GM21786 (cell line): Measurements from ENCODE around the gene DGKD.

Experiments
- ATAC-seq: cut with Tn5 transposase; IDR thresholded peaks from one replicate; pipeline ENCODE4 v1.9.1; 2021; ENCODE audit not compliant: unreplicated experiment

The DGKD gene

DNA sequence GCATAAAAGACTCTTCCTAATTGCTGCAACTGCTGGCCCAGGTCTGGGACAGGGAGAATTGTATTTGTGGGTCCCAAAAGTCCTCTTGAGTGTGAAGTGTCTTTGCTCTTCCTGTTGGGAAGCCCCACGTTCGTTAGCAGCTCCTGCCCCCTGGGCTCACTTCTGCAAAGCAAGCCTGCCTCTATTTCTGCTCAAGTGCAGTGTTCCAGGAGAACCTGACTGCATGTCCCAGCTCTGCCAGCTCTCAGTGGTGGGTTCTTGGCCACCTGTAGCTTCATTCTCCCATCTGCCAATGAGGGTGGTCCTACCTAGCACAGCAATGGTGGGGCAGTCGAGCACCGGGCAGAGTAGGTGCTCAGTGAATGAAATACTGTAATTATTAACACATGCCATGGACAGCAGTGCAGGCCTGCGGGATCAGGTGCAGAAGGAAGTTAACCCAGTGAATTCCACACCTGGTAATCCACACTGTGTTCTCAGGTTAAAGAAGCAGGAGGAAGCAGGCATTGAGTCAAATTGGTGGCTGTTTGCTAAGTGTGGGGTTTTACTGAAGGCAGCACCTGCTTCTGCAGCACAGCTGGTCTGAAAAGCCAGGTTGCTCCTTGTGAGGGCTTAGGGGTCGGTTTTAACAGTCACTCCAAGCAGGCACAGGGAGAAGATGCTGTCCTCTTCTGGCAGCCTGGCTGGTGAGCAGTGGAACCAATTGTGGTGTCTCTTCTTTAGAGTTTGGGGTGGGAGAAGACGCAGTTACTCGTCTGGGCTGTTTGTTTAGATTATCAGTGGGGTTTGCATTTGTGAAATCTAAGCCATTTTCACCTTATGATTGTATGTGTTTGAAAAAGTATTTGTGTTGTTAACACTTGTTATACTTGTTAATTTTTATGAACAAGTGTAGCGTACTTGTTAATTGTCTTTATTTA, 54.3 kb downstream of the DGKD start:
- no peak for ATAC-seq

DNA sequence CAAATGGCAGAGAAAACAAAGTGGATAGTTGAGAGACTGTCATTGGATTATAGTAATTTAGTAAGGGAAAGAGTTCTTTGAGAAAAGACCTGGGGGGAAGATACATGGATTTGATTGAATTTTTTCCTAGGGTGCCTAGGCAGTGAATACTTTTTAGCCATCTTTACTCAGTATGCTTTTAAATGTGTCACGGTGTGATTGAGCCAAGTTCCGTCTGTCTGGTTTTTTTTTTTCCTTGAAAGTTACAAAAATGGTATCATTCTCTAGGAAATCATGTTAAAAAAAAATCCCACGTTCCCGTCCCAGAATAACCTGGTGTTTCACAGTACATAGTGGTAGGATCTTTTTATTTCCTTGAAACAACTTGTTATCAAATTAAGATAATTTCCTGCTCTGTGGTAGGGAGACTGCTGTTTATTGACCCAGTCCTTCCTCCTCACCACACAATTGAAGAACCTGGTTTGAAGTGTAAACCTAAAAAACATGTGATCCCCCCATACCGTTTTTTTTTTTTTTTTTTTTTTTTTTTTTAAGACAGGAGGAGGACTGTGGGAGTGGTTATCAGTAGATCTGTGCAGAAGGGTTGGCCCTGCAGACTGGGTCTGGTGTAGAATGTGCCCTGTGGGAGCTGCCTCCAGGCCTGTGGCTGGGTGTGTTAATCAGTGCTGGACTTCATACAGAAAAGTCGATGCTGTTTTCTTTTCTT, 55.1 kb downstream of the DGKD start:
- no peak for ATAC-seq

DNA sequence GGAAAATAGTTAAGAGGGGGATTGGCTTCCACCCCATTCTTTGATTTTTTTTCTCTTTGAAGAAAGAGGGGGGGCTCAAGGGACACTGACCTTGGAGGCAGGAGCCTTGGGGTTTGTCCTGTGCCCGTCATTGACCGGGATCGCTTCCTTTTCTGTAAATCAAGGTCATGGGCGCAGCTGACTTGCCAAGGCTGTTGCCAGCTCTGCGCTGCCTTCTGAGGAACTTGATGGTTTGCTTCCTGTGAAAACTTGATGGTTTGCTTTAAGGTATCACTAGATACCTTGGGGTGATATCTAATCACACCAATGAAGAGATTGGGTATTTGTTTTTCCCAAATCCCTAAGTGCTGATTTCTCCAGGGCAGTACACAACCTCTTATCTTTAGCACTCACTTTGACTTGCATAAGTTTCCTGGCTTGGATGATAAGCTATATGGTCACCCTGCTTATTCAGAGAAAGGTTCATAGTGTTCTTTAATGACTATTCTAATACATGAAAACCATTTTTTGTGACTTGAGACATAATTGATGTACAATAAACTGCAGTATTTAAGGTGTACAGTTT, 56.0 kb downstream of the DGKD start:
- no peak for ATAC-seq

DNA sequence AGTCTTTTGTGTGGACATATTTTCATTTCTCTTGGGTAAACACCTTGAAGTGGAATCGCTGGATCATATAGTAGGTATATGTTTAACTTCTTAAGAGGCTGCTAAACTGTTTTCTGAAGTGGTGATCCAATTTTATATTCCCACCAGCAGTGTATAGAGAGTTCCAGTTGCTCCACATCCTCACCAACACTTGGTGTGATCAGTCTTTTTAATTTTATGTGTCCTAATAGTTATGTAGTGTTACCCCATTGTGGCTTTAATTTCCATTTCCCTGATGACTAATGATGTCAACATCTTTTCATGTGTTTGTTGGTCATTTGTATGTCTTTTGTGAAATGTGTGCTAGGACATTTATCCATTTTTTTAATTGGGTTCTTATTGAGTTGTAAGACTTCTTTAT, 56.9 kb downstream of the DGKD start:
- no peak for ATAC-seq

DNA sequence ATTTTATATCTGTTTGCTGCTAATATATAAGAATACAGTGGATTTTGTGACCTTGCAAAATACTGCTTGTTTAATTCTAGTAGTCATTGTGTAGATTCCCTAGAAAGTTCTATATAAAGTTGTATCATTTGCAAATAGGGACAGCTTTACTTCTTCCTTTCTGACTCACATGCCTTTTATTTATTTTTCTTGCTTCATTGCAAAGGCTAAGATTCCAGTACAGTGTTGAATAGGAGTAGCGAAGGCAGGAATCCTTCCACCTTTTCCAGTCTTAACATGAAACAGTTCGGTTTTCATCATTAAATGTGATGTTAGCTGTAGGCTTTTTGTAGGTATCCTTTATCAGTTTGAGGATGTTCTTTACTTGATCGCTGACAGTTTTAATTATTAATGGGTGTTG, 58.1 kb downstream of the DGKD start:
- ATAC-seq: no peak

DNA sequence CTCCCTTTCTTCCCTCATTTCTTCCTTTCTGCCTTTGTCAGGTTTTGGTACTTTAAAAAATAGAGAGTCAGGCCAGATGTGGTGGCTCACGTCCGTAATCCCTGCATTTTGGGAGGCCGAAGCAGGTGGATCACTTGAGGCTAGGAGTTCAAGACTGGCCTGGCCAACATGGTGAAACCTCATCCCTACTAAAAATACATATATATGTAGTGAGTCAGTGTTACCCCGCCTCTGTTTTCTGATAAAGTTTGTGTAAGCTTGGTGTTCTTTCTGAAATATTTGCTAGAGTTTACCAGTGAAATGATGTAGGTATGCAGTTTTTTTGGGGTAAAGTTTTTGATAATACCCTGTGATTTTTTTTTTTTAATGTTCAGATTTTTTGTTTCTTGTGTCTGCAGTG, 58.8 kb downstream of the DGKD start:
- no peak for ATAC-seq

DNA sequence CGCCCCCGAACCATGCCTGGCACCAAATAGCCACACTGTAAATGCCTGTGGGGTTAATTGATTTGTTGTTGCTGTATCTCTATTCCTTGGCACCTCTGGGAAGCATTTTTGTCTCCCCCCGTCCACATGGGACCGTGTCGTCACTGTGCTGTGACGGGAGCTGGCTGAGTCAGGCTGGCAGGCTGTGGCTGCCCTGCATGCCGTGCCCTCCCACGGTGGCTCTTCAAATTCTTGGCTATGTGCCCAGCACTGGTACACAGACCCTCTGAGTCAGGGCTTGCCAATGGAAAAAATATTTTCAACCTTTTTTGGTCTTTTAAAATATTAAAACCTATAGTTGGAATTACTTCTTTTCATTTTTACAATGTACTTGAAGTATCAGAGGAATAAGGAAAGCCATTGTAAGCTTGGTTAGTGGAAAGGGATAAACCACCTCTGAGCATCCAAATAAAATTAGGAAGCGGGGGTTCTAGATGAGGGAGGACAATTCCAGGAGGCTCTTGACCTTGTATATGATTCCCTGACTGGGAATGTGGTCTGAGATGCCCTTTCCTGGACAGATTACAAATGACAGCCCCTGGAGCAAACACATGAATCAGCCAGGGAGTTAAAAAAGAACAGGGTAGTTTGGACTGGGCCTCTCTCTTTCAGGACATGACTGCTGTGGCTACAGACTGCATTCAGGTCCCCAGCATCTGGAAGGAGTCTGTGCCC, 59.4 kb downstream of the DGKD start:
- ATAC-seq: no peak

DNA sequence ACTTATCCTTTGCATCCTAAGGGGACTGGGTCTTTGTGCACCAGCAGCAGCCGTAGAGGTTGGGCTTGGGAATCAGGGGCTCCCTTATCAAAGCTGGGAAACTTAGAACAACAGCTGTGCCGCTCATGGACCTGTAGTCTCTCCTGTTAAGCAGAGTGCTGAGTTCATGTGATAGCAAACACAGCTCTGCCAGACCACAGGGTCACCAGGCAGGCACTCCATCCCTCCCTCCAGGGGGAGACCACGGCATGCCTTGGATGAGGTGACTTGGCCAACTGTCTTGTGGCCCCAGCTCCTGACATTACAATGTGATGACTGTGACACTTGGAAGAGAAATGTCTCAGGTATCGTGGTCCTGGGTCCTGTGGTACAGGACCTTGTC, 60.0 kb downstream of the DGKD start:
- no peak for ATAC-seq

DNA sequence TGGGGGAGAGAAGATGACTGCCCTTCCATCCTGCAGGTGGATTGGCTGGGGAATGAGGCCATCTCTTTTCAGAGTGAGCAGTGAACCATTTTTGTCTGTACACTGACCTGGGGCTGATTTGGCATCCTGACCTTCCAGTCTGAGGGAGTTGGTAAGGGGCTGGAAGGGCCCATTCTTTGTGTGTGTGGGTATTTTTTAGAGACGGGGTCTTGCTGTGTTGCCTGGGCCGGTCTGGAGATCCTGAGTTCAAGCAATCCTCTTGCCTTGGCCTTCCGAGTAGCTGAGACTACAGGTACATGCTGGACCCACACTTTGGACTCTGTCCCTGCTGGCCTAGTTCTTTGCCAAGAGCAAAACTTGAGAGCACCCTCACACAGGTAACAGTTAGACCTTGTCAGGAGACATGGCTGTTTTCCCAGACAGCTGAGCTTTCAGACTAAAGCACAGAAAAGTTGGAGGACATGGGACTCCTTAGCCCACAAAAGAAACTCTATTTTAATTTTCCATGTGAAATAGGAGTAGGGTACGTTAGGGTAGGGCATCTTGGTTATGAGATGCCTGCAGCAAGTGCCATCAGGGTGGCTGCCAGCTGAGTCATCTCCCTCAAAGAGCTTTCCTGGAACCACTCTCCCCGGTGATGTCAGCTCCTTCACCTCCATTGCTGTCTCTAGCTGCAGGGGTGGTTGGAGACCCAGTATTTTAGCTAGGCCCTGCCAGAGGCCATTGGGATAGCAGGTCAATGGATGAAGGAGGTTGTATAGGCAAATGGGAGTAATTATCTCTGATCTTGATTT, 60.7 kb downstream of the DGKD start:
- no peak for ATAC-seq

DNA sequence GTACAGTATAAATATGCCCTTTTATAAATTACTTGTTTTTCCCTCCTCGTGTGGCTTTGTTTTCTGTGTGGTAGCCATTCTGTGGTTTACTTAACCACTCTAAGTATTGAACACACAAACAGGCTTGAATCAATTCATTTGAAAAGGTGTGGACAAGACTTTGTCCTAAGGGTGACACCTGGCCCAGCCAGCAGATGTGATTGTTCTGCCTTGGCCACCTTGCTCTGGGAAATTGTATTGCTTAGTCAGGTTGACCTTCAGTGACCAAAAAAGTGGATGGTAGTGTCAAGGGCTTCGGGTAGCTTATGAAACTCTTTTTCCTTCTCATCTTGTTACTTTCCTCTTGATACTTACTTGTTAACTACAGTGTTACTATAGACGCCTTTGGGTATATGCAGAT, 61.9 kb downstream of the DGKD start:
- no peak for ATAC-seq

DNA sequence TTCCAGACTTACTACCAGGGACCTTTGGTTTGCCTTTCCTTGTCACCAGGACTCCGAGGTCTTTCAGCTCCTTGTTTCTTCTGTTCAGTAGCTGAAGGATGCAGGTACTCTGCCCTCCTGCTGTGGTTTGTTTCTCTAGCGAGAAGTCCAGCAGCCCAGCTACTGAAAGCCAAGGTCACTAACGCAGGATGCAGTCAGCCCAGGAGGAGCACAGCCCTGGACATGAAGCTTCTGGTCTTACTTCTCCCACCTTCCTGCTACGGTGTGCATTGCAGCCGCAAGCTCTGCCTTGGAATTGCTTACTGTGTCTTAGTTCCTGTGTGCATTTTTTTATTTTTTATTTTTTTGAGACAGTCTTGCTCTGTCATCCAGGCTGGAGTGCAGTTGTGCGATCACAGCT, 62.4 kb downstream of the DGKD start:
- ATAC-seq: no peak

DNA sequence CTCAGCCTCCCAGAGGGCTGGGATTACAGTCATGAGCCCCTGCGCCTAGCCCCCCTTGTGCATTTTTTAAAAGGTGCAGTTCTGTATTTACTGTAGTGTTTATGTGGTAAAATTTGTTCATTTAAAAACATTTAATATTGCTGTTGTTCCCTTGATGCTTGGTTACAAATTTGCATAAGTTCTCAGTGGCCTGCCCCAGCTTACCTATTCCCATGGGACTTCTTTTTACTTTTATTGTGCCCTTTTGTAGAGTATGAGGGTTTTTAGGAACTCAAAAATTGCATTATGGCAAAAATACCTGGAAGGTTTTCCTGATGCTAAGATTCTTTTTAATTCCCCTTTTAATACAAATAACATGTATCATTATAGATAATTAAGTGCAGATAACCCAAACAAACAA, 63.0 kb downstream of the DGKD start:
- no peak for ATAC-seq

DNA sequence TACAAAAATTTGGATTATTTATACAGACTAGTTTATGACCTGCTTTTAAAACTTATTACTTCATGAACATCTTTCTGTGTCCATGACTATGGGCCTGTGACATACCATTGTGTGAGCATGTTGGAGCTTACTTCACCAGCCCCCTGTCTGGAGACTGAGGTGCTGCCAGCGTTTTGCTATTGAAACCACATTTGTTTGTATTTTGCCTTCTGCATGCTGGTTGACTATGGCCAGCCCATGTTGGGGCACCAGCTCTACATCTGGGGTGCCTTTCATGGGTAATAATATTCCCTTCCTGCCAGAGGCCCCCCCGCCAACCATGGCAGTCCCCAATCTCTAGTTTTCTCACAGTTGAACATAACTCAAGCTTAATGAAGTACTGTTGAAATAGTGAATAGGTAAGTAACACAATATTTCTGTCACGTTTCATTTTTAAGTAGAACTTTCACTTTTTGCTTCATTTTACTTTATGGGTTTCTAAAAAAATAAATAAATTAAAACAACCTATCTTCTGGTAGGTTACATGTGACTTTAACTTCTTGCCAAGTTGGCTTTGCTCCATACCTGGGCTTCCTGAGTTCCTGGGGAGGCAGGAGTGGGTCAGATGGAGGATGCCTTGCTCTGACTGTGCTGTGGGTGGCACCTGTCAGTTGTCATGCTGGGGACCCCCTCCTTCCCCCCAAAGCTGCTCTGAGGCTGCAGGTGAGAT, 63.9 kb downstream of the DGKD start:
- ATAC-seq: no peak

DNA sequence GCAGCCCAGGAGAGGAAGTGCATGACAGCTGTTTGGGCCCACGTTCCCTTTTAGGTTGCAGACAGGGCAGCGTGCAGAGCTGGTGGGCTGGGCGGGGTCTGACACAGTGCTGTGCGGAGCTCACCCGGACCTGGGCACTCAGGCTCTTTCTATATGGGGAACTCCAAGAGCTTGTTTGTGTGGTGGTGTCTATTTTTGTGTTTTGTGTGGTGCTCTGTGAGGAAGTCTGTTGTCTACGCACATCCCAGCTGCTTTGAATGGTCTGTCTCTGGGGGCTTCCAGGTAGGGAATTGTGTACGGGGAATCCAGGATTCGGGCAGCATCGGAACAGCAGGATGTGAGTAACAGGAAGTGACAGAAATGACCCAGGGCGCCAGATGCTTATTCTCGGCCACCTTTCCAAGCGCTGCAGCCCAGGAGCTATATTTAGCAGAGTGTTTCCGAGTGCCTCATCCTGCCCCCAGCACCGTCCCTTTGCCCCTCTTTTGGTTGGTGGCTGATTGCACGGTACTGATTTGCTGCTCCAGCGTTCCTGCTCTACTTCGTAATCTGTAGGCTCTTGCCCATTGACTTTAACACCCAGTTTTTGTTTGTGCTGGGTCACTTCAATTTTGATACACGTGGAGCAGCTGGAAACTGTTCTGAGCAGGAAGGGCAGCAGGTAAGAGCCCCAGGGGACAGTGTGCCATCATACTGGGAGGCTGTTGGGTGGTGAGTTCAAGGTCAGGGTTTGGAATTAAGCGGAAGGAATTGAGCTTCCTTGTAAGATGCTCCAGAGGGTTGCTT, 64.7 kb downstream of the DGKD start:
- ATAC-seq: peak; percentile 34

DNA sequence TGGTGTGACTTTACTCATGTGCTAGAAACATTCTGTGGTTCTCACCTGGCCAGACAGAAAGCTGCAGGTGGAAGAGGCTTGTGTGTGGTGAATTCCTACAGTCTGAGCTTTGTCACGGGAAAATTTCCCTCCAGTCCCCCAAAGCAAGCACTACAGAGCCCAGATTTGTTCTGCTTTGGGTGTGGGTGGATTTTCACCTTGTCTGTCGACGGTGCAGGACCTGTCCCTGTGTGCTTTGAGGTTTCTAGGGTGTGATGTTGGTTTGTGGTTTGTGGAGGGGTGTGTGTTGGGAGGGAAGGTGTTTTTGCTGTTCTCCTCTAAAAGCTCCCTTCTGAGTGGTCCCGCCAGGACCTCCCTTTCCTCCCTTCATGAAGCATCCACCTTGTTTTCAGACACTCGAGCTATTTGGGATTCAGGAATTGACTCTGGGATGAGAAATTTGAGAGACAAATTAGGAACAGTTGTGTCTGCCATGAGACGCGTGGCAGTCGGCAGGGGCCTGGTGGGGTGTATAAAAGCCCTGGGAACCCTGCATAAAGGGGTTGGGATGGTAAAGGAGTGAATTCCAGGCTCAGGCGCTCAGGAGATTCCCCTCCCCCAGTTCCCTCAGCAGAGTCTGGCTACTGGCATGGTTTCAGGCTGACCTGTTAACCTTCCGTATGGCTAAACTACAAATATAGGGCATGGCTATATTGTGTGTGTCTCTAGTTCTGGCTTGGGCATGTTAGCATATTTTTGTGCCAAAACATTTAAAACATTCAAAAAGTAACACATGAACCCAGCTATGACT, 65.5 kb downstream of the DGKD start:
- peak; percentile 25 for ATAC-seq

DNA sequence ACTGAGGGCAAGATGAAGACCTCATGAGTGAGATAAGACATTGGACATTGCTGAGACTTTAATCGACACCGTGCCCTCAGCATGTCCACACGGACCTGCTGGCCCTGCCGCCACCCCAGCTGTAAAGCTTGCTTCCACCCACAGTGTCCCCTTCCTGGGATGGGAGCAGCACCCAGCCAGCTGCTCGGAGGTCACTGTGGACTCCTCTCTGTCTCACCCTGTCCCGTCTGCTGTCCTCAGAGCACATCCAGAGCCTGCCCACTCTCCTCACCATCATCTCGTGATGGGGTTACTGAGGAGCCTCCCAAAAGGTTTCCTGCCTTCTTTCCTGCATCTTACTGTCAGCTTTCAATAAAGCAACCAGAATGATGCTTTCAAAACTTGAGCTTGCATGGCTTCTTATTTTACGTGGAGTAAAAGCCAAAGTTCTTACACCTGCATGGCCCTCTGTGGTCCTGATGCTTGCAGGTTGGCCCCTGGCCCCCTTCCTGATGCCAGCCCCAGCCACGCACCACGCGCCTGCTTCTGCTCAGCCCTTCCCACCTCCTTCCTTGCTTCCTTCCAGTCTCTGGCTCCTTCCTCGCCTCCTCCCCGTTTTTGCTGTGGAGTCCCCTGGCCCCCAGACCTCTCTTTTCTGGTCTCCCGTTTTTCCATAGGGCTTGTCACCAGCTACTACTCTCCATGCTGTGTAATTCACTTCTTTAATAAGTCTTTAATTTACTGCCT, 67.0 kb downstream of the DGKD start:
- no peak for ATAC-seq

DNA sequence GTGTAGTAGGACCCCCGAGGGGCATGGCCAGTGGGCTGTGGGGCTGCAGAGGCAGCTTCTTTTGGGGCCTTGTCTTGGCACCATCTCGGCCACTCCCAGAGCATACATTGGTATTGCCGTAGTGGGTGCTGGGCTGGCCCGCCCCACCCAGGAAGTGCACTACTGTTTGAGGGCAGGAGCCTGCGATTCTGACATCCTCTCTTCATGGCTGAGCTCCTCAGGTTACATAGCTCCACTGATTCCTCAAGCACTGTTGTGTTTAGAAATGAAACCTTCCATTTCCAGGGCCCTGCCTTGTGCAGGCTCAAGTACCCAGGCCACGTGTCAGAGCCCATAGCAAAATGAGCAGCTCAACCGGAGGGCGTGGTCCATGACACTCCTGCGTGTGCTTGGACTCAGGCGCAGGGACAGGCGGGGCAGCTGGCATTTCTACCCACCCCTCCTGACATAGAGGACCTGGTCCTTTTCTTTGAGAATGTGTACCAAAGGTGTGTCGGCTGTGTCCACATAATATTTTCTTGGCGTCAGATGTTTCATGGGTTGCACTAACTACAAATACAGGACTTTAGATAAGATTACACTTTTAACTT, 67.9 kb downstream of the DGKD start:
- peak; percentile 58 for ATAC-seq
